GM12865 (cell line): ENCODE measurements around the gene CAPN13.

Experiments used
- DNase-seq: peaks from one replicate; pipeline ENCODE4 v3.0.0; 2010; ENCODE audit warnings: low read depth
- H3K4me3 ChIP-seq: 2 replicates; pipeline ENCODE4 v1.5.1; 2011; ENCODE audit warnings: mild to moderate bottlenecking, low read depth, low read length, control low read depth
- TF ChIP-seq, protein P1 (sequence below): IDR thresholded peaks from 2 replicates; pipeline ENCODE4 v1.5.1; 2011; ENCODE audit warnings: low read length, control low read depth, low read depth, inconsistent platforms; ENCODE audit not compliant: insufficient read depth; ENCODE audit errors: missing control alignments

CAPN13 gene

GRCh38 chr2:30807249-30807648 is at the start of gene CAPN13:
CAPN13 (minus strand) TSS chr2:30807446; CDS start chr2:30787325, 20,121 bp downstream.
- TF ChIP-seq, protein P1, sequence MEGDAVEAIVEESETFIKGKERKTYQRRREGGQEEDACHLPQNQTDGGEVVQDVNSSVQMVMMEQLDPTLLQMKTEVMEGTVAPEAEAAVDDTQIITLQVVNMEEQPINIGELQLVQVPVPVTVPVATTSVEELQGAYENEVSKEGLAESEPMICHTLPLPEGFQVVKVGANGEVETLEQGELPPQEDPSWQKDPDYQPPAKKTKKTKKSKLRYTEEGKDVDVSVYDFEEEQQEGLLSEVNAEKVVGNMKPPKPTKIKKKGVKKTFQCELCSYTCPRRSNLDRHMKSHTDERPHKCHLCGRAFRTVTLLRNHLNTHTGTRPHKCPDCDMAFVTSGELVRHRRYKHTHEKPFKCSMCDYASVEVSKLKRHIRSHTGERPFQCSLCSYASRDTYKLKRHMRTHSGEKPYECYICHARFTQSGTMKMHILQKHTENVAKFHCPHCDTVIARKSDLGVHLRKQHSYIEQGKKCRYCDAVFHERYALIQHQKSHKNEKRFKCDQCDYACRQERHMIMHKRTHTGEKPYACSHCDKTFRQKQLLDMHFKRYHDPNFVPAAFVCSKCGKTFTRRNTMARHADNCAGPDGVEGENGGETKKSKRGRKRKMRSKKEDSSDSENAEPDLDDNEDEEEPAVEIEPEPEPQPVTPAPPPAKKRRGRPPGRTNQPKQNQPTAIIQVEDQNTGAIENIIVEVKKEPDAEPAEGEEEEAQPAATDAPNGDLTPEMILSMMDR: no peak
- DNase-seq: no peak
- H3K4me3 ChIP-seq: no peak within 1 kb of the TSS

- no peak for DNase-seq
- no peak overlapping the region for H3K4me3 ChIP-seq
- TF ChIP-seq, protein P1: no peak
These were observed 40.6 kb upstream of the CAPN13 start for GRCh38 chr2:30847841-30848240.

DNA sequence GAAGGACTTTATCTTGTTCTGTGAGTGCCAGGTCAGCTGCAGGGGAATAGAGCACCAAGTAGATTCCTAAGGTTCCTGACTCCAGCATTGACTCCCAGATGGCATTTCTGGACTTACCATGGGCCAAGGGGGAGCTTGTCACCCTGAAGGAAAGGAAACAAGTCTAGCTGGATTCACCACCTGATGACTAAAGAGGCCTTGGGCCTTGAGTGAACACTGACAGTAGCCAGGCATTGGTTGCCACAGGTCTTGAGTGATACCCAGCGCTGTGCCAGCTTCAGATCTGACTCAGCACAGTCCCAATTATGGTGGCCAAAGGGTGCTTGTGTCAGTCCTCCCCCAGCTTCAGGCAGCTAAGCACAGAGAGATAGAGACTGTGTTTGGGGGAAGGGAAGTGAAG is 40.1 kb upstream of the CAPN13 start:
- TF ChIP-seq, protein P1: no peak
- no peak overlapping the region for H3K4me3 ChIP-seq
- DNase-seq: no peak

GRCh38 chr2:30828586-30828985 is 21.3 kb upstream of the CAPN13 start:
- no peak overlapping the region for H3K4me3 ChIP-seq
- TF ChIP-seq, protein P1: no peak
- DNase-seq: no peak

DNA sequence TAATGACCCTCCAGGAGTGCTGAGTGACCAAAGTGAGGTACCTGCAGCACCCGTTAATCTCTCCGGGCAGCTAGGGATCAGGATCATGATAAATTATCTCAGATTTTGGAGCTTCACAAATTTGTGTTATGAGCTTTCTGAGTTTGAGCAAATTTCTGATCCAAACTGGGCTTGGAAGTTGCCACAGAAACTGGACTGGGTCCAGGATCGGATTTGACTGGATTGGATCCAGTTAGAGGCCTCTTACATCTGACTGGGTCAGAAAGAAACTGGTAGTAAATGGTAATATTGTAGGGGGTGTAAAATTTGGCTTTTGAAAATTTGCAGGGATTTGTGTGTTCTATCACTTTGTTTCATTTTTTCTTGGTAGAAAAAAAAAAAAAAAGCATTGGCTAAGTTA is 19.7 kb upstream of the CAPN13 start:
- TF ChIP-seq, protein P1: no peak
- no peak for DNase-seq
- no peak overlapping the region for H3K4me3 ChIP-seq

DNA sequence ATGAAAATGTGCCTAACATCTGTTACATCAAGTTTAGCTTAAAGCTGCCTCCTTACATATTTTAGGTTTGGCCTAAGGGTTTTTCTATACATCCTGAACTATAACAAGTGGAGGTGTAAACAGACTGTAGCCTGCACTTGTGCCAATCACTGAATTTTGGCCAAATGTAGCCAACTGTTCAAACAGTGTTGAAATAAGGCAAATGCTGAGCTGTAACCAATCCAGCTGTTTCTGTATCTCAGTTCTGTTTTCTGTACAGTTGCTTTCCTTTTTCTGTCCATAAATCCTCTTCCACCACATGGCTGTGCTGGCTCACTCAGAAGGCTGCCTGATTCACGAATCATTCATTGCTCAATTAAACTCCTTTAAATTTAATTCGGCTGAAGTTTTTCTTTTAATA is 19.2 kb upstream of the CAPN13 start:
- H3K4me3 ChIP-seq: no peak overlapping the region
- TF ChIP-seq, protein P1: no peak
- DNase-seq: no peak

DNA sequence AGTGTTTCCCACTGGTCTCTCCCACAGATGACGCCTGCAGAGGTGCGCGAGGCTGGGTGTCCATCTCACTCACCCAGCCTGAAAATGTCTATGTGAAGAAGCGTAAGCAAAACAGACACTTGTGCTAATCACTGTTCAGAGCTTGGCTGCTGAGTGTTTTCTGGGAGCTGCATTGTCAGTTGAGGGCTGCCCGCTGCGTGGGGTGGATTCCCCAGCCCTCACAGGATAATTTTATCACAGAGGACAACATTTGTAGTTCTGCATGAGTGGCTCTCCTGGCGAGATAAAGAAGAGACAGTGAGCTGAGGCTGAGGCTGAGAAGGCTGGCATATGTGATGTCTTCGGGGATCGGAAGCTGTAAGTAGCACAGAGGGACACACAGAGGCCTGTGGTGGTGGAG is 16.2 kb upstream of the CAPN13 start:
- no peak for DNase-seq
- TF ChIP-seq, protein P1: no peak
- H3K4me3 ChIP-seq: no peak overlapping the region
